HepG2 (cell line): ENCODE results near the gene C20orf202. TPM values are rescaled to one million over a fixed set of nuclear protein-coding genes. Genes with fewer than 3 reads are reported as not detected.
A peak's percentile ranks its signal among the peaks of the same experiment; 100 is the strongest.

Experiments used
- AKAP8 ChIP-seq: sonication (generic); formaldehyde crosslinking; IDR thresholded peaks from 2 replicates; pipeline ENCODE4 v1.5.1; 2020; ENCODE audit warnings: mild to moderate bottlenecking, missing genetic modification reagents
- HNRNPL ChIP-seq: fragments of 200-400 bp; formaldehyde crosslinking; IDR thresholded peaks from 2 replicates; pipeline ENCODE4 v1.6.1; 2017; ENCODE audit warnings: mild to moderate bottlenecking, low read depth, low read length
- MED13 ChIP-seq: sonication (generic); formaldehyde crosslinking; IDR thresholded peaks from 2 replicates; pipeline ENCODE4 v1.5.0; 2020; ENCODE audit warnings: missing genetic modification reagents
- MYC ChIP-seq: sonication (generic); formaldehyde crosslinking; IDR thresholded peaks from 2 replicates; pipeline ENCODE4 v1.9.0; 2021; ENCODE audit warnings: missing genetic modification reagents, borderline replicate concordance
- MZF1 ChIP-seq: sonication (generic); formaldehyde crosslinking; IDR thresholded peaks from 2 replicates; pipeline ENCODE4 v1.8.1; 2023; ENCODE audit warnings: mild to moderate bottlenecking, missing genetic modification reagents, borderline replicate concordance
- REXO4 ChIP-seq: sonication (generic); formaldehyde crosslinking; IDR thresholded peaks from 2 replicates; pipeline ENCODE4 v1.8.0; 2022; ENCODE audit warnings: missing genetic modification reagents, mild to moderate bottlenecking, borderline replicate concordance
- RNF2 ChIP-seq: fragments of 450-650 bp; conservative IDR thresholded peaks from 2 replicates; pipeline ENCODE4 v1.6.1; 2016; ENCODE audit warnings: low read depth
- SIN3A ChIP-seq: IDR thresholded peaks from 2 replicates; pipeline ENCODE4 v1.6.1; 2011; ENCODE audit warnings: low read depth, mild to moderate bottlenecking, control low read depth, low read length, borderline replicate concordance
- THYN1 ChIP-seq: sonication (generic); formaldehyde crosslinking; IDR thresholded peaks from 2 replicates; pipeline ENCODE4 v1.8.1; 2023; ENCODE audit warnings: low read depth, mild to moderate bottlenecking, moderate library complexity, missing genetic modification reagents, borderline replicate concordance
- ZNF3 ChIP-seq: IDR thresholded peaks from 2 replicates; pipeline ENCODE4 v1.7.0; 2017; ENCODE audit warnings: inconsistent platforms
- ZNF432 ChIP-seq: sonication (generic); formaldehyde crosslinking; IDR thresholded peaks from 2 replicates; pipeline ENCODE4 v1.5.0; 2020; ENCODE audit warnings: missing genetic modification reagents, mild to moderate bottlenecking, borderline replicate concordance
- ZNF501 ChIP-seq: sonication (generic); formaldehyde crosslinking; IDR thresholded peaks from 2 replicates; pipeline ENCODE4 v1.5.1; 2020; ENCODE audit warnings: mild to moderate bottlenecking, moderate library complexity, missing genetic modification reagents
- polyA plus RNA-seq, 8 experiments: library from polyadenylated mRNA; depleted of rRNA in 3 of 8; stranded (reverse) in 7 of 8; unstranded in 1 of 8; fragments of >200 nt; fragmentation: Illumina TruSeq in 4 of 8; extraction: Trizol in 4 of 8; gene quantifications; 2 replicates each; pipeline versions ENCODE4 v1.2.1 to v1.2.3, GENCODE V29; 2011 to 2016; ENCODE audit warnings: low read depth in 4 of 8, missing spikeins in 1 of 8, mixed read lengths in 1 of 8; ENCODE audit not compliant: insufficient read depth in 1 of 8
- total RNA-seq, 5 experiments: library from RNA; depleted of rRNA; stranded (reverse); fragments of >200 nt; fragmentation: Illumina TruSeq; extraction: Trizol; gene quantifications; 2 replicates each; pipeline ENCODE4 v1.2.3, GENCODE V29; 2016; ENCODE audit warnings: low read depth in 1 of 5
- TF ChIP-seq, protein P1 (sequence below): fragments of 450-650 bp; IDR thresholded peaks from 2 replicates; pipeline ENCODE4 v1.6.1; 2017; ENCODE audit warnings: mild to moderate bottlenecking
- TF ChIP-seq, protein P2 (sequence below): sonication (generic); formaldehyde crosslinking; IDR thresholded peaks from 2 replicates; pipeline ENCODE4 v1.4.0; 2020; ENCODE audit warnings: missing genetic modification reagents
- TF ChIP-seq, protein P3 (sequence below): sonication (generic); formaldehyde crosslinking; IDR thresholded peaks from 2 replicates; pipeline ENCODE4 v1.5.0; 2020; ENCODE audit warnings: missing genetic modification reagents
- TF ChIP-seq, protein P4 (sequence below): sonication (generic); formaldehyde crosslinking; IDR thresholded peaks from 2 replicates; pipeline ENCODE4 v1.5.1; 2020; ENCODE audit warnings: missing genetic modification reagents, mild to moderate bottlenecking, borderline replicate concordance
- TF ChIP-seq, protein P5 (sequence below): sonication (generic); formaldehyde crosslinking; IDR thresholded peaks from 2 replicates; pipeline ENCODE4 v1.5.0; 2020; ENCODE audit warnings: mild to moderate bottlenecking, low read depth, missing genetic modification reagents, borderline replicate concordance
- TF ChIP-seq, protein P6 (sequence below): IDR thresholded peaks from 2 replicates; pipeline ENCODE4 v1.6.1; 2016; ENCODE audit warnings: missing compliant biosample characterization, missing genetic modification reagents, borderline replicate concordance

The C20orf202 gene
- total and polyA plus RNA-seq, 2 of the 13 experiments (the other 11 are each of a cell fraction or from before 2014, with no cell fraction given) = 0.20 to 1.2 TPM

DNA sequence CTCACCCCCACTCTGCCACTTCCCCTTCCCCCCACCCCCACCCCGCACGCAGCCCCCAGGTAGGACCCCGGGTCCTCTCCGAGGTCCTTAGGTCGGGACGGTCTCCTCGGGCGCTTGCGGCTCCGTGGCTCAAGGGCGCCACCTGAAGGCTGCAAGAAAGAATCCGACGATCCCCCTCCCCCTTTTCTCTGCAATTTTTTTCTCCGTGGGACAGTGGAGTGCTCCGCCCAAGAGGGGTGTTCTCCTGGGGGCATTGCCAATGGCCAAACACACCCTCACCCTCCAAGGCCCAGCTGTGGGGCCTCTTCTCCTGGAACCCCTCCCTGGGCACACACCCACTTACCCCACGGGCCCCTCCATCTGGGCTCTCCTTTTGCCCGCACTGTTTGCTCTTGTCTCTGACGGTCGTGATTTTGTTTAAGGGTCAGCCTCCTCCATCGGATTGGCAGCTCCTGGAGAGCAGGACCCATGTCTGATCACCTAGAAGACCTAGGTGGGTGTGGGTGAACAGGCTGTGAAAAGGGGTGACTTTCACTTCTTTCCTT, 17.4 kb upstream of the C20orf202 start (continued):
- TF ChIP-seq, protein P1, sequence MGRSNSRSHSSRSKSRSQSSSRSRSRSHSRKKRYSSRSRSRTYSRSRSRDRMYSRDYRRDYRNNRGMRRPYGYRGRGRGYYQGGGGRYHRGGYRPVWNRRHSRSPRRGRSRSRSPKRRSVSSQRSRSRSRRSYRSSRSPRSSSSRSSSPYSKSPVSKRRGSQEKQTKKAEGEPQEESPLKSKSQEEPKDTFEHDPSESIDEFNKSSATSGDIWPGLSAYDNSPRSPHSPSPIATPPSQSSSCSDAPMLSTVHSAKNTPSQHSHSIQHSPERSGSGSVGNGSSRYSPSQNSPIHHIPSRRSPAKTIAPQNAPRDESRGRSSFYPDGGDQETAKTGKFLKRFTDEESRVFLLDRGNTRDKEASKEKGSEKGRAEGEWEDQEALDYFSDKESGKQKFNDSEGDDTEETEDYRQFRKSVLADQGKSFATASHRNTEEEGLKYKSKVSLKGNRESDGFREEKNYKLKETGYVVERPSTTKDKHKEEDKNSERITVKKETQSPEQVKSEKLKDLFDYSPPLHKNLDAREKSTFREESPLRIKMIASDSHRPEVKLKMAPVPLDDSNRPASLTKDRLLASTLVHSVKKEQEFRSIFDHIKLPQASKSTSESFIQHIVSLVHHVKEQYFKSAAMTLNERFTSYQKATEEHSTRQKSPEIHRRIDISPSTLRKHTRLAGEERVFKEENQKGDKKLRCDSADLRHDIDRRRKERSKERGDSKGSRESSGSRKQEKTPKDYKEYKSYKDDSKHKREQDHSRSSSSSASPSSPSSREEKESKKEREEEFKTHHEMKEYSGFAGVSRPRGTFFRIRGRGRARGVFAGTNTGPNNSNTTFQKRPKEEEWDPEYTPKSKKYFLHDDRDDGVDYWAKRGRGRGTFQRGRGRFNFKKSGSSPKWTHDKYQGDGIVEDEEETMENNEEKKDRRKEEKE = no peak
- TF ChIP-seq THYN1 (CRISPR knock-in tag) (no peak), REXO4 (CRISPR knock-in tag) (no peak), SIN3A (no peak; the same call in 1 of the 2 replicates), RNF2 (0 out of 2 replicates have a peak, but pooled peaks have one; percentile 19), HNRNPL (0 out of 2 replicates have a peak, but pooled peaks have one; percentile 48), ZNF3 (CRISPR knock-in tag) (no peak), MYC (CRISPR knock-in tag) (no peak), ZNF432 (CRISPR knock-in tag) (no peak), ZNF501 (CRISPR knock-in tag) (peak; percentile 81), AKAP8 (CRISPR knock-in tag) (no peak), MZF1 (CRISPR knock-in tag) (0 out of 2 replicates have a peak, but pooled peaks have one; percentile 43), MED13 (no peak)
- TF ChIP-seq, protein P2, sequence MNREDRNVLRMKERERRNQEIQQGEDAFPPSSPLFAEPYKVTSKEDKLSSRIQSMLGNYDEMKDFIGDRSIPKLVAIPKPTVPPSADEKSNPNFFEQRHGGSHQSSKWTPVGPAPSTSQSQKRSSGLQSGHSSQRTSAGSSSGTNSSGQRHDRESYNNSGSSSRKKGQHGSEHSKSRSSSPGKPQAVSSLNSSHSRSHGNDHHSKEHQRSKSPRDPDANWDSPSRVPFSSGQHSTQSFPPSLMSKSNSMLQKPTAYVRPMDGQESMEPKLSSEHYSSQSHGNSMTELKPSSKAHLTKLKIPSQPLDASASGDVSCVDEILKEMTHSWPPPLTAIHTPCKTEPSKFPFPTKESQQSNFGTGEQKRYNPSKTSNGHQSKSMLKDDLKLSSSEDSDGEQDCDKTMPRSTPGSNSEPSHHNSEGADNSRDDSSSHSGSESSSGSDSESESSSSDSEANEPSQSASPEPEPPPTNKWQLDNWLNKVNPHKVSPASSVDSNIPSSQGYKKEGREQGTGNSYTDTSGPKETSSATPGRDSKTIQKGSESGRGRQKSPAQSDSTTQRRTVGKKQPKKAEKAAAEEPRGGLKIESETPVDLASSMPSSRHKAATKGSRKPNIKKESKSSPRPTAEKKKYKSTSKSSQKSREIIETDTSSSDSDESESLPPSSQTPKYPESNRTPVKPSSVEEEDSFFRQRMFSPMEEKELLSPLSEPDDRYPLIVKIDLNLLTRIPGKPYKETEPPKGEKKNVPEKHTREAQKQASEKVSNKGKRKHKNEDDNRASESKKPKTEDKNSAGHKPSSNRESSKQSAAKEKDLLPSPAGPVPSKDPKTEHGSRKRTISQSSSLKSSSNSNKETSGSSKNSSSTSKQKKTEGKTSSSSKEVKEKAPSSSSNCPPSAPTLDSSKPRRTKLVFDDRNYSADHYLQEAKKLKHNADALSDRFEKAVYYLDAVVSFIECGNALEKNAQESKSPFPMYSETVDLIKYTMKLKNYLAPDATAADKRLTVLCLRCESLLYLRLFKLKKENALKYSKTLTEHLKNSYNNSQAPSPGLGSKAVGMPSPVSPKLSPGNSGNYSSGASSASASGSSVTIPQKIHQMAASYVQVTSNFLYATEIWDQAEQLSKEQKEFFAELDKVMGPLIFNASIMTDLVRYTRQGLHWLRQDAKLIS (CRISPR knock-in tag) = no peak
- TF ChIP-seq, protein P3, sequence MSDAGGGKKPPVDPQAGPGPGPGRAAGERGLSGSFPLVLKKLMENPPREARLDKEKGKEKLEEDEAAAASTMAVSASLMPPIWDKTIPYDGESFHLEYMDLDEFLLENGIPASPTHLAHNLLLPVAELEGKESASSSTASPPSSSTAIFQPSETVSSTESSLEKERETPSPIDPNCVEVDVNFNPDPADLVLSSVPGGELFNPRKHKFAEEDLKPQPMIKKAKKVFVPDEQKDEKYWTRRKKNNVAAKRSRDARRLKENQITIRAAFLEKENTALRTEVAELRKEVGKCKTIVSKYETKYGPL (CRISPR knock-in tag) = no peak
- TF ChIP-seq, protein P4, sequence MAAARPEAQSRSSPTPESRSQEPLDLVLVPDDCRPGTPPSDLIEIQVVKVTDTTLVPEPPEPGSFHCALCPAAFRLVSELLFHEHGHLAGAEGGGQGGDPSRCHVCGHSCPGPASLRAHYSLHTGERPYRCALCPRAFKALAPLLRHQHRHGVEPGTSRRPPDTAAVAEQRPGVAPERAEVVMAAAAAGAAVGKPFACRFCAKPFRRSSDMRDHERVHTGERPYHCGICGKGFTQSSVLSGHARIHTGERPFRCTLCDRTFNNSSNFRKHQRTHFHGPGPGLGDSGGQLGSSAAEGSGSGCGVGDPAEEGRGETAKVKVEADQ (CRISPR knock-in tag) = no peak
- TF ChIP-seq, protein P5, sequence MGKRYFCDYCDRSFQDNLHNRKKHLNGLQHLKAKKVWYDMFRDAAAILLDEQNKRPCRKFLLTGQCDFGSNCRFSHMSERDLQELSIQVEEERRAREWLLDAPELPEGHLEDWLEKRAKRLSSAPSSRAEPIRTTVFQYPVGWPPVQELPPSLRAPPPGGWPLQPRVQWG (CRISPR knock-in tag) = no peak
- TF ChIP-seq, protein P6, sequence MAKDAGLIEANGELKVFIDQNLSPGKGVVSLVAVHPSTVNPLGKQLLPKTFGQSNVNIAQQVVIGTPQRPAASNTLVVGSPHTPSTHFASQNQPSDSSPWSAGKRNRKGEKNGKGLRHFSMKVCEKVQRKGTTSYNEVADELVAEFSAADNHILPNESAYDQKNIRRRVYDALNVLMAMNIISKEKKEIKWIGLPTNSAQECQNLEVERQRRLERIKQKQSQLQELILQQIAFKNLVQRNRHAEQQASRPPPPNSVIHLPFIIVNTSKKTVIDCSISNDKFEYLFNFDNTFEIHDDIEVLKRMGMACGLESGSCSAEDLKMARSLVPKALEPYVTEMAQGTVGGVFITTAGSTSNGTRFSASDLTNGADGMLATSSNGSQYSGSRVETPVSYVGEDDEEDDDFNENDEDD (CRISPR knock-in tag) = no peak; the same call in 1 of the 2 replicates
